K562 (cell line): Measurements from ENCODE around the gene CILP.

Experiments
- CTCF ChIP-seq, 3 experiments: IDR thresholded peaks in 2 of 3; conservative IDR thresholded peaks in 1 of 3; 2 replicates each; pipeline ENCODE4 v1.5.1; 2011 to 2012; ENCODE audit warnings: low read length in 3 of 3, mild to moderate bottlenecking in 3 of 3, control low read depth in 2 of 3, improper control_type of control experiment in 1 of 3, inconsistent platforms in 1 of 3, low read depth in 1 of 3, mixed read lengths in 1 of 3, moderate library complexity in 1 of 3; ENCODE audit not compliant: insufficient read depth in 2 of 3
- THRB ChIP-seq: fragments of 450-650 bp; formaldehyde crosslinking; conservative IDR thresholded peaks from 2 replicates; pipeline ENCODE4 v1.4.0; 2022; ENCODE audit warnings: mild to moderate bottlenecking, missing genetic modification characterization
- ZBTB17 ChIP-seq: fragments of 450-650 bp; formaldehyde crosslinking; IDR thresholded peaks from 2 replicates; pipeline ENCODE4 v1.4.0; 2020; ENCODE audit warnings: mild to moderate bottlenecking
- ZZZ3 ChIP-seq: fragments of 450-650 bp; IDR thresholded peaks from 2 replicates; pipeline ENCODE4 v1.6.1; 2016; ENCODE audit warnings: antibody characterized with exemption, mild to moderate bottlenecking, moderate library complexity

GRCh38 chr15:65192016-65192415 lies 19.3 kb downstream of the CILP start:
- TF ChIP-seq ZZZ3, result no peak
- no peak for TF ChIP-seq ZBTB17
- no peak for TF ChIP-seq CTCF (IDR thresholded peaks at IDR 0.05 in 2 of 3, conservative IDR thresholded peaks at IDR 0.05 in 1 of 3; ENCODE audit: insufficient read depth in 2 of 3, low read depth in 1 of 3, low read length in 3 of 3)
- no peak for TF ChIP-seq THRB (CRISPR knock-in tag)
